ENCODE results near the gene TMC4.

Gene TMC4

DNA sequence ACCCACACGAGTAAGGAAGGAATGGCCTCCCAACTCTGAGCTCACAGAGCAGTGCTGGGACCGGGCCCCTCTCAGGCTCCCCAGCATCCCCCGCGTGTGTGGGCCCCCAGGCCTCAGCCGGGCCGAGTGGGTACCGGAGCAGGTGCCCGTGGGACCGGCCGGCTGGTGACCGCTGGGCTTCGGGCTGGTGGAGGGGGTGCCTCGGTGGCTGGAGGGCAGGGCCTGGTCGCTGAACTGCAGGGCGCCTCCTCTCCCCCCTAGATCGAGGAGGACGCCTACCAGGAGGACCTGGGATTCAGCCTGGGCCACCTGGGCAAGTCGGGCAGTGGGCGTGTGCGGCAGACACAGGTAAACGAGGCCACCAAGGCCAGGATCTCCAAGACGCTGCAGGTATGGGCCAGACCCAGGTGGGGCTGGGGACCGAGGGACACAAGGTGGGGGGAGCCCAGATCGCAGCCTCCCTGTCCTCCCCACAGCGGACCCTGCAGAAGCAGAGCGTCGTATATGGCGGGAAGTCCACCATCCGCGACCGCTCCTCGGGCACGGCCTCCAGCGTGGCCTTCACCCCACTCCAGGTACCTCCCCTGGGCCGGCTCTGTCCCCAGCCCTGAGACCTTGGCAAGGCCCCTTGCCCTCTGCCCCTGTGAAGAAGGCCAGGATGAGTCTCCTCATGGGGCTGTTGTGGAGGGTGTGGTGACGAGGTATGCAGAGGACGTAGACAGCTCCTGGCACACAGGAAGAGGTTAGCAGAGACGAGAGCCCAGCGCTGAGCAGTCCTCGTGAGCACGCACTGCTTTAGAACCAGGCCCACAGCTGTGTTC lies 44.0 kb downstream of the TMC4 start:
- no peak for DNase-seq

- DNase-seq = no peak
Measured at GRCh38 chr19:54128441-54128725, 44.6 kb downstream of the TMC4 start.

DNA sequence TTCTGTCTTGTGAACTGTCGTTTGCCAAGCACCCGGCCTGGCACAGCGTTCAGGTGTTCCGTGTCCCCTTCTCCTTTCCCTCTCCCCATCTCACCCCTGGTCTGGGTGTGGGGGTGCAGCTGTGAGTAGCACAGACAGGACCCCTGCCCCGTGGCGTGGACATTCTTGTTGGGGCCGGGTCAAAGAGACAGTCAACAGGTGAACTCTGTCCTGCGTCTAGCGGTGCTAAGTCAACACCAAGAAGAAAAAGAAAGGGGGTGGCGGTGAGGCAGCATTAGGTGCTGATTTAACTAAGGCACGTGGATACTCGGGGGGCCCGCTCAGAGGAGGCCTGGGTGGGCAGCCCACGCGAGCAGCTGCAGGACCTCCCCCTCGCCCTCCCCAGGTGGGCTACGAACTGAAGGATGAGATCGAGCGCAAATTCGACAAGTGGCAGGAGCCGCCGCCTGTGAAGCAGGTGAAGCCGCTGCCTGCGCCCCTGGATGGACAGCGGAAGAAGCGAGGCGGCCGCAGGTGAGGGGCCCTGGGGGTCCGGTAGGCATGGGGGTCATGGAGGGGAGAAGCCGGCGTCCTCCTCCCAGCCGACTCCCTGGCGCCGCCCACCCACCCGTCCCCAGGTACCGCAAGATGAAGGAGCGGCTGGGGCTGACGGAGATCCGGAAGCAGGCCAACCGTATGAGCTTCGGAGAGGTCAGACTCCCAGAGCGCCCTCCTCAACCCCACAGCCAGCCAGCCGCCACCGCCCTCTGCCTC lies 45.1 kb downstream of the TMC4 start:
- DNase-seq = no peak

DNA sequence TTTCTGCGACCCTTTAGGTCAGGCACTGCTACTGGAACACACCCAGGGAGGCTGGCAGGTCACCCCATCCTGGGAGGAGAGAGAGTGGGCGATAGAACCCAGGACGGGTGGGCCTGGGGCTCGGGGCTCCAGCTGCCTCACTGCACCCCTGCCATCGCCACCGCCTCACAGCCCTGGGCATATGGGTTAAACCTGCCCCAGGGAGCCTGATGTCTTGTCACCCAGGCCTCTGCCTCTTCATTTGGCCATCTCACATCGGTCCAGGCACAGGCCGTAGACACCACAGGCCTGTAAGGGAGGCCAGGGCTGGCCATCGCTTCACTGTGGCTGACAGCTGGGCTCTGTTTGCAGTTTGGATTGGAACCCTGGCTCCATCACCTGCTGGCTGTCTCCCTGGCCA lies 47.2 kb downstream of the TMC4 start:
- DNase-seq = no peak

DNA sequence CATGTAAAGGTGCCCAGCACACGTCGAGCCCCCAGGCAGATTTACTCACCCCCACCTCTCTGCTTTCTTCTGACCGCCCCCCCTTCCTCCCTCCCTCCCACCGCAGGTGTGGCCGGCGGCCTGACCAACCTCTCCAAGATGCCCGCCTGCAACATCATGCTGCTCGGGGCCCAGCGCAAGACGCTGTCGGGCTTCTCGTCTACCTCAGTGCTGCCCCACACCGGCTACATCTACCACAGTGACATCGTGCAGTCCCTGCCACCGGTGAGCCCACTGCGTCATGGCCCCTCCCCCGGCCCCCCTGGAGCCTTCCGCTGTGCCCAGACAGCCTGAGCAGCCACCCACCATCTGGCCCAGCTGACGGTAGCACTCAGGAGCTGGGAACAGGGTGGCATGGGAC lies 48.6 kb downstream of the TMC4 start:
- no peak for DNase-seq

DNA sequence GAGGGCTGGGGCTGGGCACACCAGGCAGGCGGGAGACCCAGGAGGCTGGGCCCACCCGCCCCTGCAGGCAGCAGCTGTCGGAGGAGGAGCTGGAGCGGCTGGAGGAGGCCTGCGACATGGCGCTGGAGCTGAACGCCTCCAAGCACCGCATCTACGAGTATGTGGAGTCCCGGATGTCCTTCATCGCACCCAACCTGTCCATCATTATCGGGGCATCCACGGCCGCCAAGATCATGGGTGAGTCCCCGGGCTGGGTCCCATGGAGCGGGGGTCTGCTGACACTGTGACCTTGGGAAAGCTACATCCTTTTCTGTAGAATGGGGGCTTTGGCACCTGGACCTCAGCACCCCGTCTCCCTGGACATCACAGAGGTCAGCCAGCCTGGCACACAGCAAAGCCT lies 49.3 kb downstream of the TMC4 start:
- no peak for DNase-seq

DNA sequence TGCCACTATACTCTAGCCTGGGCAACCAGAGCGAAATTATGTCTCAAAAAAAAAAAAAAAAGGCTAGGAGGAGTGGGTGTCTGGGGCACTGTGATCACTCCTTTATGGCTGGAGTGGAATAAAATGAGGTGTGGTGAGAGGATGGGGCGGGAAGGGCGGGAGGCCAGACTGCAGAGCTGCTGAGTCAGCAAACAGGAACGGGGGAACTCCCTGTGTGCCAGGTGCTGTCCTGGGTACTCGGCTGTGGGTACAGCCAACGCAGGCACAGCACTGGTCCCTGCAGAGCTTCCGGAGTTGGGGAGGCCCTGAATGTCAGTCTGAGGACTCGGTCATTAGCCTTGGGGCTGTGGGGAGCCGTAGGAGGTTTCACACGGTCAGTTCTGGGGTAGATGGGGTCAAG lies 51.7 kb downstream of the TMC4 start:
- no peak for DNase-seq

- DNase-seq = peak; percentile 99
Measured at GRCh38 chr19:54115109-54116063, 57.6 kb downstream of the TMC4 start, which contains the start of the genes PRPF31 and TFPT. PRPF31 (plus strand) TSS chr19:54115754; CDS start chr19:54118279, 2,525 bp downstream. TFPT (minus strand) TSS chr19:54115657; CDS start chr19:54115269, 388 bp downstream.

GRCh38 chr19:54114340-54115108 lies 58.4 kb downstream of the TMC4 start:
- peak; percentile 37 for DNase-seq

All from fibroblast of skin of back (primary cell).